ENCODE measurements around the gene CCR5. TPM values are rescaled to one million over a fixed set of nuclear protein-coding genes. Genes with fewer than 3 reads are reported as not detected.

CCR5 gene
- total and polyA plus RNA-seq, 2 of the 13 experiments (the other 11 are each of a cell fraction or from before 2014, with no cell fraction given): not detected

DNA sequence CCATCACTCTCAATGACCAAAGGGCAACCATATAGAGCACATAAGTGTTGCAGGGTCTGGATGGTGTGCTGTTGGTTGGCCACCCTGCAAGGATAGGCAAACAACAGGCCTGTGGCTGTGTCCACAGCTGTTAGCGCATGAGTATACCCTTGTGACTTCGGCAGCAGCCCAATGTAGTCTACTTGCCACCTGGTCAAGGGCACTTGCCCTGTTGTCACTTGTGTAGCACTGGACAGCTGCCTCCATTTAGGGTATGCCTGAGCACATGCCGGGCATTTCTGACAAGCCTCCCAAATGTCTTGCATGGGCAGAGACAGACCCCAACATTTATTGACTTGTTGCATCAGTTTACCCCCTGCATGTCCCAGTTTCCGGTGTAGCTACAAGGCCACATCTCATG is 49.1 kb downstream of the CCR5 start:
- Histone ChIP-seq H3K4me1 (ENCODE audit: insufficient read depth, low read length) (no peaks in the 10 kb centered on the region), H3K9me3 (ENCODE audit: low read length) (no peaks in the 10 kb centered on the region), H4K20me1 (ENCODE audit: insufficient read depth, low read length) (no peaks in the 10 kb centered on the region), H3K4me3 (replicated peaks in 1 of 3; ENCODE audit: insufficient read depth in 1 of 3, low read depth in 2 of 3, low read length in 3 of 3) (no peak overlapping the region), H3K27ac (ENCODE audit: extremely low read length, insufficient read depth, low read length) (no peak overlapping the region), H2AFZ (ENCODE audit: low read length) (no peak overlapping the region), H3K36me3 (replicated peaks in 1 of 2; ENCODE audit: control insufficient read depth in 1 of 2, insufficient read depth in 2 of 2, low read length in 2 of 2) (no peaks in the 10 kb centered on the region), H3K9ac (ENCODE audit: insufficient read depth, low read depth, low read length) (no peak overlapping the region), H3K27me3 (ENCODE audit: control insufficient read depth in 1 of 2, insufficient read depth in 2 of 2, low read length in 2 of 2) (peaks cover 0 to 5% of the 10 kb centered on the region in 2 experiments; a peak in 1 of 5 replicates), H3K4me2 (ENCODE audit: low read depth, low read length) (no peak overlapping the region), H3K79me2 (ENCODE audit: insufficient read depth, low read length) (no peaks in the 10 kb centered on the region)
- FAIRE-seq (no peak), DNase-seq (ENCODE audit: low spot score) (no peak), ATAC-seq (no peak)
- WGBS (ENCODE audit: low lambda C conversion rate): 0% methylated on average over 1 of the region's 4 CpGs
- CTCF ChIA-PET (ENCODE audit: low intra/inter-chr PET ratio, low total read pairs): no interaction called here
- in situ Hi-C loops (cut with HindIII; ENCODE audit: extremely low pct_ligation_motif_present, low pct_unique_long_range_greater_than_20kb): no loop called here
- intact Hi-C loops (cut with micrococcal nuclease; ENCODE audit: unreplicated experiment): no loop called here
- POLR2A ChIA-PET: no interaction called here
- no TSS peak for BruUV-seq (replicated peaks)
- TF ChIP-seq SRF (IDR thresholded peaks at IDR 0.05; ENCODE audit: low read depth, low read length): no peak
- no peak for TF ChIP-seq RFX1 (IDR thresholded peaks at IDR 0.05)
- no peak for TF ChIP-seq LCORL (IDR thresholded peaks at IDR 0.05)
- no peak for TF ChIP-seq LCORL (CRISPR knock-in tag; IDR thresholded peaks at IDR 0.05)
- TF ChIP-seq ZNF709 (CRISPR knock-in tag; IDR thresholded peaks at IDR 0.05): no peak
- no peak for TF ChIP-seq ZNF18 (CRISPR knock-in tag; IDR thresholded peaks at IDR 0.05; ENCODE audit: insufficient replicate concordance)
- TF ChIP-seq KDM3A (CRISPR knock-in tag; IDR thresholded peaks at IDR 0.05; ENCODE audit: low read depth): no peak
- no peak for TF ChIP-seq ZNF276 (CRISPR knock-in tag; IDR thresholded peaks at IDR 0.05; ENCODE audit: low read depth)
- no peak for TF ChIP-seq ZNF891 (CRISPR knock-in tag; IDR thresholded peaks at IDR 0.05)
- TF ChIP-seq THAP9 (CRISPR knock-in tag; IDR thresholded peaks at IDR 0.05; ENCODE audit: borderline replicate concordance): no peak
- TF ChIP-seq, protein P1, sequence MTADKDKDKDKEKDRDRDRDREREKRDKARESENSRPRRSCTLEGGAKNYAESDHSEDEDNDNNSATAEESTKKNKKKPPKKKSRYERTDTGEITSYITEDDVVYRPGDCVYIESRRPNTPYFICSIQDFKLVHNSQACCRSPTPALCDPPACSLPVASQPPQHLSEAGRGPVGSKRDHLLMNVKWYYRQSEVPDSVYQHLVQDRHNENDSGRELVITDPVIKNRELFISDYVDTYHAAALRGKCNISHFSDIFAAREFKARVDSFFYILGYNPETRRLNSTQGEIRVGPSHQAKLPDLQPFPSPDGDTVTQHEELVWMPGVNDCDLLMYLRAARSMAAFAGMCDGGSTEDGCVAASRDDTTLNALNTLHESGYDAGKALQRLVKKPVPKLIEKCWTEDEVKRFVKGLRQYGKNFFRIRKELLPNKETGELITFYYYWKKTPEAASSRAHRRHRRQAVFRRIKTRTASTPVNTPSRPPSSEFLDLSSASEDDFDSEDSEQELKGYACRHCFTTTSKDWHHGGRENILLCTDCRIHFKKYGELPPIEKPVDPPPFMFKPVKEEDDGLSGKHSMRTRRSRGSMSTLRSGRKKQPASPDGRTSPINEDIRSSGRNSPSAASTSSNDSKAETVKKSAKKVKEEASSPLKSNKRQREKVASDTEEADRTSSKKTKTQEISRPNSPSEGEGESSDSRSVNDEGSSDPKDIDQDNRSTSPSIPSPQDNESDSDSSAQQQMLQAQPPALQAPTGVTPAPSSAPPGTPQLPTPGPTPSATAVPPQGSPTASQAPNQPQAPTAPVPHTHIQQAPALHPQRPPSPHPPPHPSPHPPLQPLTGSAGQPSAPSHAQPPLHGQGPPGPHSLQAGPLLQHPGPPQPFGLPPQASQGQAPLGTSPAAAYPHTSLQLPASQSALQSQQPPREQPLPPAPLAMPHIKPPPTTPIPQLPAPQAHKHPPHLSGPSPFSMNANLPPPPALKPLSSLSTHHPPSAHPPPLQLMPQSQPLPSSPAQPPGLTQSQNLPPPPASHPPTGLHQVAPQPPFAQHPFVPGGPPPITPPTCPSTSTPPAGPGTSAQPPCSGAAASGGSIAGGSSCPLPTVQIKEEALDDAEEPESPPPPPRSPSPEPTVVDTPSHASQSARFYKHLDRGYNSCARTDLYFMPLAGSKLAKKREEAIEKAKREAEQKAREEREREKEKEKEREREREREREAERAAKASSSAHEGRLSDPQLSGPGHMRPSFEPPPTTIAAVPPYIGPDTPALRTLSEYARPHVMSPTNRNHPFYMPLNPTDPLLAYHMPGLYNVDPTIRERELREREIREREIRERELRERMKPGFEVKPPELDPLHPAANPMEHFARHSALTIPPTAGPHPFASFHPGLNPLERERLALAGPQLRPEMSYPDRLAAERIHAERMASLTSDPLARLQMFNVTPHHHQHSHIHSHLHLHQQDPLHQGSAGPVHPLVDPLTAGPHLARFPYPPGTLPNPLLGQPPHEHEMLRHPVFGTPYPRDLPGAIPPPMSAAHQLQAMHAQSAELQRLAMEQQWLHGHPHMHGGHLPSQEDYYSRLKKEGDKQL (CRISPR knock-in tag; IDR thresholded peaks at IDR 0.05; ENCODE audit: low read depth): no peak
